ENCODE measurements around the gene CADPS2.

DNA sequence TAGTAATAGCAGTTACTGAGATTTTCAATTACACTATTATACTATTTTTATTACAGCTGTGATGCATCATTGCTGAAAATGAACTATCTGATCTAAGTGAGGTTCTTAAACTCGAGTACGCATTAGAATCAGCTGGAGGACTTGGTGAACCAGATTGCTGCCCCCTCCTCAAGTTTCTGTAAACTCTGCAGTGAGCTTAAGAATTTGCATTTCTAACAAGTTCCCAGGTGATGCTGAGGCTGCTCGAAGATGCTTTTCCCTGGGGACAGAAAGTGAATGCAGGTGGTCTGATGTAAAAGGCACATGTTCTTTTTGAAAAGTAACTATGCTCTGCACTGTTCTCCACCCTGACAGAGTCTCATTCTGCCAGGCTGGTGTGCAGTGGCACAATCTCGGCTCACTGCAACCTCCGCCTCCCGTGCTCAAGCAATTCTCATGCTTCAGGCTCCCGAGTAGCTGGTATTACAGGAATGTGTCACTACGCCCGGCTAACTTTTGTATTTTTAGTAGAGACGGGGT is 199.8 kb downstream of the CADPS2 start:
- no peak for TF ChIP-seq TAF1 (IDR thresholded peaks at IDR 0.05; ENCODE audit: borderline replicate concordance, low read depth, low read length)
- no peak for TF ChIP-seq POLR2A (IDR thresholded peaks at IDR 0.05; ENCODE audit: low read depth, low read length)
- no peak for TF ChIP-seq POLR2AphosphoS5 (IDR thresholded peaks at IDR 0.05; ENCODE audit: low read depth, low read length)
